ENCODE measurements around the gene P4HA1. TPM values are rescaled to one million over a fixed set of nuclear protein-coding genes. Genes with fewer than 3 reads are reported as not detected.

P4HA1 gene
- total RNA-seq, 1 experiment from 2014 or later: 107 TPM

DNA sequence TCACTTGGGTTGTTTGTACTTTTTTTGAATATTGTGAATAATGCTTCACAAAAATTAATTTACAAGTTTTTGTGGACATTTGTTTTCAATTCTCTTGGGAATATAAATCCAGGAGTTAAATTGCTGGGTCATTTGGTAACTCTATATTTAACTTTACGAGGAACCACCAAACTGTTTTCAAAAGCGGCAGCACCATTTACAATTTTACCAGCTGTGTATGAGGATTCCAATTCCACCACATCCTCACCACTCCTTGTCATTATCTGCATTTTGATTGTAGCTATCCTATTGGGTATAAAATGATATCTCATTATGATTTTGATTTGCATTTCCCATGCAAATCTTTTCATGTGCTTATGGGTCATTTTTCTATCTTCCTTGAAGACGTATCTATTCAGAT lies 9.6 kb upstream of the P4HA1 start:
- Histone ChIP-seq H3K9me3 (ENCODE audit: low read length) (peaks cover 6% of the 10 kb centered on the region; the same call in 1 of the 2 replicates), H3K4me3 (ENCODE audit: low read length) (no peak overlapping the region), H3K4me1 (ENCODE audit: low read length) (peaks cover 2% of the 10 kb centered on the region; the same call in 1 of the 2 replicates), H3K9ac (ENCODE audit: low read length) (no peak overlapping the region), H4K20me1 (ENCODE audit: insufficient read depth, low read depth, low read length) (no peaks in the 10 kb centered on the region), H3K79me2 (ENCODE audit: low read length) (no peaks in the 10 kb centered on the region), H3K36me3 (ENCODE audit: insufficient read depth, low read length) (0 out of 2 replicates have a peak, but pooled peaks cover 5% of the 10 kb centered on the region), H2AFZ (ENCODE audit: low read length) (no peak overlapping the region), H3K27me3 (ENCODE audit: low read length) (no peaks in the 10 kb centered on the region), H3K9me2 (replicated peaks; ENCODE audit: insufficient read depth, low read length) (no peaks in the 10 kb centered on the region), H3K4me2 (ENCODE audit: low read depth, low read length, poor library complexity, severe bottlenecking) (no peak overlapping the region), H3K27ac (ENCODE audit: low read length) (no peak overlapping the region)
- no peak for DNase-seq

- Histone ChIP-seq H3K9me2 (replicated peaks; ENCODE audit: insufficient read depth, low read length) (no peaks in the 10 kb centered on the region), H3K4me1 (ENCODE audit: low read length) (peaks cover 23% of the 10 kb centered on the region), H4K20me1 (ENCODE audit: insufficient read depth, low read depth, low read length) (no peaks in the 10 kb centered on the region), H3K79me2 (ENCODE audit: low read length) (peaks cover 25% of the 10 kb centered on the region), H3K9ac (ENCODE audit: low read length) (no peak overlapping the region), H3K9me3 (ENCODE audit: low read length) (no peaks in the 10 kb centered on the region), H2AFZ (ENCODE audit: low read length) (no peak overlapping the region), H3K36me3 (ENCODE audit: insufficient read depth, low read length) (0 out of 2 replicates have a peak, but pooled peaks cover 2% of the 10 kb centered on the region), H3K4me3 (ENCODE audit: low read length) (no peak overlapping the region), H3K27ac (ENCODE audit: low read length) (peak overlapping the region; percentile 24; the same call in 1 of the 2 replicates), H3K27me3 (ENCODE audit: low read length) (no peaks in the 10 kb centered on the region), H3K4me2 (ENCODE audit: low read depth, low read length, poor library complexity, severe bottlenecking) (no peak overlapping the region)
- no peak for DNase-seq
Observed at GRCh38 chr10:73099141-73099540, 2.5 kb upstream of the P4HA1 start.

GRCh38 chr10:73097305-73097670 lies 622 bp upstream of the P4HA1 start:
- Histone ChIP-seq H4K20me1 (ENCODE audit: insufficient read depth, low read depth, low read length) (no peaks in the 10 kb centered on the region), H2AFZ (ENCODE audit: low read length) (peak overlapping the region; percentile 89), H3K4me3 (ENCODE audit: low read length) (peak overlapping the region; percentile 81), H3K9me3 (ENCODE audit: low read length) (no peaks in the 10 kb centered on the region), H3K27me3 (ENCODE audit: low read length) (no peaks in the 10 kb centered on the region), H3K9ac (ENCODE audit: low read length) (peak overlapping the region; percentile 95), H3K9me2 (replicated peaks; ENCODE audit: insufficient read depth, low read length) (no peaks in the 10 kb centered on the region), H3K36me3 (ENCODE audit: insufficient read depth, low read length) (0 out of 2 replicates have a peak, but pooled peaks cover 2% of the 10 kb centered on the region), H3K27ac (ENCODE audit: low read length) (peak overlapping the region; percentile 81), H3K4me1 (ENCODE audit: low read length) (peaks cover 35% of the 10 kb centered on the region), H3K4me2 (ENCODE audit: low read depth, low read length, poor library complexity, severe bottlenecking) (peak overlapping the region; percentile 91), H3K79me2 (ENCODE audit: low read length) (peaks cover 41% of the 10 kb centered on the region)
- no peak for DNase-seq

GRCh38 chr10:73096041-73096448 lies 621 bp downstream of the P4HA1 start:
- peak overlapping the region; percentile 85 for H2AFZ ChIP-seq (ENCODE audit: low read length)
- H3K79me2 ChIP-seq (ENCODE audit: low read length): peaks cover 53% of the 10 kb centered on the region

DNA sequence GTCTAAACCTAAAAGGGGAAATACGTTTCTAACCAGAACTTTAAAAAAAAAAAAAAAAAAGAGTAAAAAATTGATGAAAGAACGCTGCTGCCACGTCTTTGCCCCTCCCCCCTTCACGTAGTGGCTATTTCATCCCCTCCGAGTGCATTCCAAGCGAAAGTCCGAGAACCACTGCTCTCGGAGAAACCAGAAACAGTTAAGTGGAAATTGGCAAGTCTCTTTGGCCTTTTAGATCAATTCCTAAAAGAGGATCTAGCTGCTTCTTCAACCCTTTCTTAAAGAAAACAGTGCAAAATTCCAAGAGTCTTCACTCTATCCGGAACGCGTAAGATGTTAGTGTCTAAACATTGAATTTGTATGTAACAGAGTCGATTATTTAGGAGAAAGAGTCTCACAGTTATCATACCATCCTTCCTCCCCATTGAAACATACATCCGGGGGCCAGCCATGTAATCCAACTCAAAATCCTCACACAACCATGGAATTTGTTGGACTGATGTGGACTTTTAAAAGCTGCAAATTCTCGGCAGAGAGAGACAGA lies 1.1 kb downstream of the P4HA1 start:
- Histone ChIP-seq H3K9me2 (replicated peaks; ENCODE audit: insufficient read depth, low read length) (no peaks in the 10 kb centered on the region), H3K79me2 (ENCODE audit: low read length) (peaks cover 58% of the 10 kb centered on the region), H3K9me3 (ENCODE audit: low read length) (no peaks in the 10 kb centered on the region), H3K4me2 (ENCODE audit: low read depth, low read length, poor library complexity, severe bottlenecking) (peak overlapping the region; percentile 91), H3K4me1 (ENCODE audit: low read length) (peaks cover 44% of the 10 kb centered on the region), H2AFZ (ENCODE audit: low read length) (peak overlapping the region; percentile 85; the same call in 1 of the 2 replicates), H3K27me3 (ENCODE audit: low read length) (no peaks in the 10 kb centered on the region), H3K4me3 (ENCODE audit: low read length) (peak overlapping the region; percentile 81), H3K36me3 (ENCODE audit: insufficient read depth, low read length) (0 out of 2 replicates have a peak, but pooled peaks cover 2% of the 10 kb centered on the region), H3K27ac (ENCODE audit: low read length) (peak overlapping the region; percentile 84), H4K20me1 (ENCODE audit: insufficient read depth, low read depth, low read length) (no peaks in the 10 kb centered on the region), H3K9ac (ENCODE audit: low read length) (peak overlapping the region; percentile 95)
- peak; percentile 84 for DNase-seq

More at GRCh38 chr10:73096041-73096448, 621 bp downstream of the P4HA1 start:
- peak; percentile 91 for DNase-seq
- no peaks in the 10 kb centered on the region for H3K9me2 ChIP-seq (replicated peaks; ENCODE audit: insufficient read depth, low read length)
- H4K20me1 ChIP-seq (ENCODE audit: insufficient read depth, low read depth, low read length): no peaks in the 10 kb centered on the region
- no peaks in the 10 kb centered on the region for H3K9me3 ChIP-seq (ENCODE audit: low read length)
- peak overlapping the region; percentile 84 for H3K27ac ChIP-seq (ENCODE audit: low read length)
- peak overlapping the region; percentile 95 for H3K9ac ChIP-seq (ENCODE audit: low read length)
- H3K27me3 ChIP-seq (ENCODE audit: low read length): no peaks in the 10 kb centered on the region
- H3K4me1 ChIP-seq (ENCODE audit: low read length): peaks cover 44% of the 10 kb centered on the region
- peak overlapping the region; percentile 91 for H3K4me2 ChIP-seq (ENCODE audit: low read depth, low read length, poor library complexity, severe bottlenecking)
- peak overlapping the region; percentile 81 for H3K4me3 ChIP-seq (ENCODE audit: low read length)
- 0 out of 2 replicates have a peak, but pooled peaks cover 2% of the 10 kb centered on the region for H3K36me3 ChIP-seq (ENCODE audit: insufficient read depth, low read length)

DNA sequence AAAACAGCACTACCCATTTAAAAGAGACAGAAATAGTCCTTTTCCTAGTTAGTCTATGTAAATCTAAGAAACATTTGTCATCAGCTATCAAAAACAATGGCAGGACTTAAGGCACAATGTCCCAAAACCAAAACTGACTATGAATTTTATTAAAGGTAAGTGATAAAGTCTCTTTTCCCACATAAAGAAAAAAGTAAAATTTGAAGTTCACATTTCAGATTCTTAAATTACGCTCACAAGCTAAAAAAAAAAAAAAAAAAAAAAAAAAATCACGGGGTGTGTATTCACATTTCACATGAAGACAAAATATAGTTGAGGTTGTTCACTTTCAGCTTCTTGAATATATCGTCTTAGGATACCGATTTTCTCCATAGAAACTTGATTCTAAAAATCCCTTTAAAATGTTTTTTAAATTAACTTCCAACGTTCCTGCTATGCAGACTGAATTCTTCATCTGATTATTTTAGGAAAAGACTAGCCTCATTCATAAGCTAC lies 1.6 kb downstream of the P4HA1 start:
- peak overlapping the region; percentile 81 for H3K4me3 ChIP-seq (ENCODE audit: low read length)
- peaks cover 44% of the 10 kb centered on the region for H3K4me1 ChIP-seq (ENCODE audit: low read length)
- H3K27ac ChIP-seq (ENCODE audit: low read length): peak overlapping the region; percentile 84
- no peak for DNase-seq
- H3K4me2 ChIP-seq (ENCODE audit: low read depth, low read length, poor library complexity, severe bottlenecking): peak overlapping the region; percentile 91
- no peaks in the 10 kb centered on the region for H3K9me2 ChIP-seq (replicated peaks; ENCODE audit: insufficient read depth, low read length)
- H4K20me1 ChIP-seq (ENCODE audit: insufficient read depth, low read depth, low read length): no peaks in the 10 kb centered on the region
- no peaks in the 10 kb centered on the region for H3K27me3 ChIP-seq (ENCODE audit: low read length)
- H3K9me3 ChIP-seq (ENCODE audit: low read length): no peaks in the 10 kb centered on the region
- H2AFZ ChIP-seq (ENCODE audit: low read length): no peak overlapping the region
- peak overlapping the region; percentile 95 for H3K9ac ChIP-seq (ENCODE audit: low read length)
- H3K36me3 ChIP-seq (ENCODE audit: insufficient read depth, low read length): 0 out of 2 replicates have a peak, but pooled peaks cover 6% of the 10 kb centered on the region
- peaks cover 64% of the 10 kb centered on the region for H3K79me2 ChIP-seq (ENCODE audit: low read length)

DNA sequence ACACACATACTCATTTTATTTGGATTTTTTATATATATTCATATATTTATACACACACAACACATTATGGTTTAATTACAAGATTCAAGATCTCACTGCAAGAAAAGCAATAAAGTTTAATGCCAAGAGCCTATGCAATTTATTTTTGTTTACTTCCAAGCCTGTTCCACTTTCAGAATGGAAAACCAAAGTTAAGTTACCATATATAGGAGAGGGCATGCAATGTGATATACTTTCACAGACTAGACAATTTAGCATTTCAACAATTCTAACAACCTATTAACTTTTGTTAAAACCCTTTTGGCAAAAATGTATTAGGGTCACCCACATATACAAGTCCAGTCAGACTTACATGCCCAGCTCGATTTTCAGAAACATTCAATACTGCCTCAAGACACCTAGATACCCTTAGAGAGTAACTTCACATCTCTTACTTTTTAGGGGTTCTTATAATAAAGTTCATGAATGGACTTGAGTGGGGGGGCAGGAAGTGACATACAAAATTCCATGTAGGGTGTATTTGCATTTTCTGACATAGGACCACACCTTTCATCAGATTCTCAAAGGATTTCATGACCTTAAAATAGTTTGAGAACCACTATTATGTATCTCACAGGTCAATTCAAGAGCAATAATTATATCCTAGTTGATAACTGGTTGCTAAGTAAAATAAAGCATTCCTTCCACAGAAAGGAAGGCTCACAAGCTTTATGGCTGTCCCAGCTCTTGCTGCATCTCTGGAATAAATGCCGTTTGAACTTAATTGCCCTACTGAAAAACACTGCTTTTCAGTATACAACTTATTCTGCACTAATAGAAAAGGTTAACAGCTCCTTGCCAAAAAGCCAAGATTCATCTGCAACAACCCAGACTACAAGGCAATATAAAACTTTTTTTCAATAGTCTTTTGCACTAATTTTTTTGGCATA lies 2.5 kb downstream of the P4HA1 start:
- Histone ChIP-seq H3K9me2 (replicated peaks; ENCODE audit: insufficient read depth, low read length) (no peaks in the 10 kb centered on the region), H4K20me1 (ENCODE audit: insufficient read depth, low read depth, low read length) (no peaks in the 10 kb centered on the region), H3K27ac (ENCODE audit: low read length) (peak overlapping the region; percentile 84), H3K36me3 (ENCODE audit: insufficient read depth, low read length) (0 out of 2 replicates have a peak, but pooled peaks cover 6% of the 10 kb centered on the region), H3K9me3 (ENCODE audit: low read length) (no peaks in the 10 kb centered on the region), H2AFZ (ENCODE audit: low read length) (no peak overlapping the region), H3K79me2 (ENCODE audit: low read length) (peaks cover 72% of the 10 kb centered on the region), H3K4me2 (ENCODE audit: low read depth, low read length, poor library complexity, severe bottlenecking) (peak overlapping the region; percentile 91), H3K4me3 (ENCODE audit: low read length) (peak overlapping the region; percentile 81), H3K27me3 (ENCODE audit: low read length) (no peaks in the 10 kb centered on the region), H3K4me1 (ENCODE audit: low read length) (peaks cover 44% of the 10 kb centered on the region), H3K9ac (ENCODE audit: low read length) (peak overlapping the region; percentile 95)
- DNase-seq: peak; percentile 61

- Histone ChIP-seq H3K9ac (ENCODE audit: low read length) (no peak overlapping the region), H3K4me2 (ENCODE audit: low read depth, low read length, poor library complexity, severe bottlenecking) (no peak overlapping the region), H3K27me3 (ENCODE audit: low read length) (no peaks in the 10 kb centered on the region), H3K4me1 (ENCODE audit: low read length) (peaks cover 40% of the 10 kb centered on the region), H3K79me2 (ENCODE audit: low read length) (peaks cover 86% of the 10 kb centered on the region), H3K36me3 (ENCODE audit: insufficient read depth, low read length) (0 out of 2 replicates have a peak, but pooled peaks cover 6% of the 10 kb centered on the region), H4K20me1 (ENCODE audit: insufficient read depth, low read depth, low read length) (no peaks in the 10 kb centered on the region), H3K9me3 (ENCODE audit: low read length) (no peaks in the 10 kb centered on the region), H3K9me2 (replicated peaks; ENCODE audit: insufficient read depth, low read length) (no peaks in the 10 kb centered on the region), H3K4me3 (ENCODE audit: low read length) (no peak overlapping the region), H3K27ac (ENCODE audit: low read length) (no peak overlapping the region), H2AFZ (ENCODE audit: low read length) (no peak overlapping the region)
- DNase-seq: no peak
Observed at GRCh38 chr10:73092830-73093229, 3.8 kb downstream of the P4HA1 start.

All from Karpas-422 (cell line).